ENCODE measurements around the gene ETS2. TPM values are rescaled to one million over a fixed set of nuclear protein-coding genes. Genes with fewer than 3 reads are reported as not detected.
"Not testable (repeated sequence)": the region's sequence is repeated elsewhere in the genome, so short reads cannot be mapped to it uniquely, and the experiment has no call there.

Gene ETS2
- total RNA-seq, 3 donors from 2014 or later (not counting 1 experiment from before 2014, with no cell fraction given) = 10.6 to 36.9 (median 18.5) TPM

DNA sequence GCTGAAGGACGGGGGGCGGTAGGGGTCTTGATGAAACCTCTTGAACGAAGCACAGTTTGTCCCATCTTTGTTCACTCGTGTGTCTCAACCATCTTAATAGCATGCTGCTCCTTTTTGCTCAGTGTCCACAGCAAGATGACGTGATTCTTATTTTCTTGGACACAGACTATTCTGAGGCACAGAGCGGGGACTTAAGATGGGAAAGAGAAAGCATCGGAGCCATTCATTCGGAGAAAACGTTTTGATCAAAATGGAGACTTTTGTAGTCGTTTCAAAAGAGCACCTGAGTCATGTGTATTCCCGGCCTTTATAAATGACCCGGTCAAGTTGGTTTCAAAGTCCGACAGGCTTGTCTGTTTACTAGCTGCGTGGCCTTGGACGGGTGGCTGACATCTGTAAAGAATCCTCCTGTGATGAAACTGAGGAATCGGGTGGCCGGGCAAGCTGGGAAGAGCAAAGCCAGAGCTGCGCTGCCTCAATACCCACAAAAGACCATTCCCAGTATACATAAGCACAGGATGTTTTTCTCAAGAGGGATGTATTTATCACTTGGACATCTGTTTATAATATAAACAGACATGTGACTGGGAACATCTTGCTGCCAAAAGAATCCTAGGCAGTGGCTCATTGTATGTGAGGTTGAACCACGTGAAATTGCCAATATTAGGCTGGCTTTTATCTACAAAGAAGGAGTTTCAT is 18.5 kb downstream of the ETS2 start:
- WGBS (ENCODE audit: insufficient coverage) = 87% methylated on average over 18 of the region's 19 CpGs

DNA sequence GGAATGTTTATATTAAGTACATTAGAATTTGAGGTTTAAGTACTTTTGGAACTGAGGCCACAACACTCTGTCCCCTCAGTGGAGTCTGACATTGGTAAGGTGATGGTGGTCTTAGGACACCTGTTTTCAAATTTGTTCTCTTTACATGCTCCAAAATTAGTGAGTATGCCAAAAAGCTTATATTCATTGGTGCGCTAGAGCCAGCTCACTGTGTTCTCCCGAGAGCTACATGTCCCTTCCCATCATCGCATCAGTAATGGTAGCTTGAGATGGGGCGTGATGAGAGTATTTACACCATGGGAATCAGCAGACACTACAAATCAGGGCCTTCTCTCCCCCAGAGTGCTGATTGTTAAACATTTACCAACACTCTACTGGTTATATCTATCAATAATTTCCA is 19.5 kb downstream of the ETS2 start:
- Histone ChIP-seq H3K27ac (ENCODE audit: low read length) (no peak overlapping the region), H3K4me3 (ENCODE audit: low read length) (no peak overlapping the region), H3K27me3 (ENCODE audit: control insufficient read depth, insufficient read depth, low read length) (no peaks in the 10 kb centered on the region), H3K4me1 (ENCODE audit: control insufficient read depth, insufficient read depth, low read length) (no peaks in the 10 kb centered on the region), H3K36me3 (ENCODE audit: control insufficient read depth, insufficient read depth, low read length) (peaks cover 29% of the 10 kb centered on the region), H3K9me3 (ENCODE audit: control insufficient read depth, insufficient read depth, low read length) (no peaks in the 10 kb centered on the region)
- intact Hi-C loops (cut with micrococcal nuclease) = no loop called here
- TF ChIP-seq, protein P1, sequence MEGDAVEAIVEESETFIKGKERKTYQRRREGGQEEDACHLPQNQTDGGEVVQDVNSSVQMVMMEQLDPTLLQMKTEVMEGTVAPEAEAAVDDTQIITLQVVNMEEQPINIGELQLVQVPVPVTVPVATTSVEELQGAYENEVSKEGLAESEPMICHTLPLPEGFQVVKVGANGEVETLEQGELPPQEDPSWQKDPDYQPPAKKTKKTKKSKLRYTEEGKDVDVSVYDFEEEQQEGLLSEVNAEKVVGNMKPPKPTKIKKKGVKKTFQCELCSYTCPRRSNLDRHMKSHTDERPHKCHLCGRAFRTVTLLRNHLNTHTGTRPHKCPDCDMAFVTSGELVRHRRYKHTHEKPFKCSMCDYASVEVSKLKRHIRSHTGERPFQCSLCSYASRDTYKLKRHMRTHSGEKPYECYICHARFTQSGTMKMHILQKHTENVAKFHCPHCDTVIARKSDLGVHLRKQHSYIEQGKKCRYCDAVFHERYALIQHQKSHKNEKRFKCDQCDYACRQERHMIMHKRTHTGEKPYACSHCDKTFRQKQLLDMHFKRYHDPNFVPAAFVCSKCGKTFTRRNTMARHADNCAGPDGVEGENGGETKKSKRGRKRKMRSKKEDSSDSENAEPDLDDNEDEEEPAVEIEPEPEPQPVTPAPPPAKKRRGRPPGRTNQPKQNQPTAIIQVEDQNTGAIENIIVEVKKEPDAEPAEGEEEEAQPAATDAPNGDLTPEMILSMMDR (IDR thresholded peaks at IDR 0.05) = no peak
- Mint-ChIP-seq H3K4me1 (no peaks in the 10 kb centered on the region), H3K27me3 (ENCODE audit: low read depth in 2 of 2) (no peaks in the 10 kb centered on the region), H3K27ac (no peak overlapping the region), H3K4me3 (no peak overlapping the region), H3K9me3 (no peaks in the 10 kb centered on the region), H3K36me3 (peaks cover 5% of the 10 kb centered on the region)
- no peak for DNase-seq
- ATAC-seq = no peak
- WGBS (ENCODE audit: insufficient coverage) = 97% methylated on average over 4 of the region's 4 CpGs

More for the DNA sequence above, 18.5 kb downstream of the ETS2 start:
- Histone ChIP-seq H3K4me3 (ENCODE audit: low read length) (no peak overlapping the region), H3K4me1 (ENCODE audit: control insufficient read depth, insufficient read depth, low read length) (no peaks in the 10 kb centered on the region), H3K36me3 (ENCODE audit: control insufficient read depth, insufficient read depth, low read length) (peaks cover 38% of the 10 kb centered on the region), H3K27ac (ENCODE audit: low read length) (no peak overlapping the region), H3K27me3 (ENCODE audit: control insufficient read depth, insufficient read depth, low read length) (no peaks in the 10 kb centered on the region), H3K9me3 (ENCODE audit: control insufficient read depth, insufficient read depth, low read length) (no peaks in the 10 kb centered on the region)
- Mint-ChIP-seq H3K36me3 (peaks cover 9% of the 10 kb centered on the region), H3K27ac (no peak overlapping the region), H3K27me3 (ENCODE audit: low read depth in 2 of 2) (no peaks in the 10 kb centered on the region), H3K4me1 (no peaks in the 10 kb centered on the region), H3K9me3 (no peaks in the 10 kb centered on the region), H3K4me3 (no peak overlapping the region)
- TF ChIP-seq, protein P1 (IDR thresholded peaks at IDR 0.05) = no peak
- no peak for DNase-seq
- intact Hi-C loops (cut with micrococcal nuclease) = no loop called here
- ATAC-seq = no peak

DNA sequence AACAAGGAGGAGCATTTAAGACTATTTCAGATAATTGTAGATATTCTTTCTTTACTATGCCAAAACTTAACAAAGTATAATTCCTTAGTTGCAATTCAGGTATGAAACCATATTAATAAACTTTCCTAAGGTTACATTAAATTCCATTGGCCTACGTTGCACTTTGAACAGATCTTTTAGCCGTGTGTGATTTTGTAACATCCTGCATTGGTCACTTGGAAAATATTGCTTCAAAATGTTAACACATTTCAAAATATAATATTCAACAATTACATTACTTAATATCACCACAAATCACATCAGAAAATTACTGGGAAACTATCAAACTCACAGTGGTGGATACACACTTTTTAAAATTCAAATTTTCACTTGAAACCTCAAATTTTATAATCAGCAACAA is 20.2 kb downstream of the ETS2 start:
- no peak overlapping the region for H3K27ac Mint-ChIP-seq
- H3K36me3 Mint-ChIP-seq = no peaks in the 10 kb centered on the region
- Histone ChIP-seq H3K36me3 (ENCODE audit: control insufficient read depth, insufficient read depth, low read length) (peaks cover 22% of the 10 kb centered on the region), H3K9me3 (ENCODE audit: control insufficient read depth, insufficient read depth, low read length) (no peaks in the 10 kb centered on the region), H3K27me3 (ENCODE audit: control insufficient read depth, insufficient read depth, low read length) (no peaks in the 10 kb centered on the region), H3K4me3 (ENCODE audit: low read length) (no peak overlapping the region), H3K4me1 (ENCODE audit: control insufficient read depth, insufficient read depth, low read length) (peaks cover 3% of the 10 kb centered on the region), H3K27ac (ENCODE audit: low read length) (no peak overlapping the region)
- peaks cover 4 to 5% of the 10 kb centered on the region in 2 donors for H3K4me1 Mint-ChIP-seq
- no peaks in the 10 kb centered on the region for H3K27me3 Mint-ChIP-seq (ENCODE audit: low read depth in 2 of 2)
- ATAC-seq = no peak
- no peak for DNase-seq
- no peak overlapping the region for H3K4me3 Mint-ChIP-seq
- WGBS (ENCODE audit: insufficient coverage) = 84% methylated on average over 2 of the region's 2 CpGs
- no peaks in the 10 kb centered on the region for H3K9me3 Mint-ChIP-seq
- intact Hi-C loops (cut with micrococcal nuclease) = no loop called here
- TF ChIP-seq, protein P1 (IDR thresholded peaks at IDR 0.05) = no peak

DNA sequence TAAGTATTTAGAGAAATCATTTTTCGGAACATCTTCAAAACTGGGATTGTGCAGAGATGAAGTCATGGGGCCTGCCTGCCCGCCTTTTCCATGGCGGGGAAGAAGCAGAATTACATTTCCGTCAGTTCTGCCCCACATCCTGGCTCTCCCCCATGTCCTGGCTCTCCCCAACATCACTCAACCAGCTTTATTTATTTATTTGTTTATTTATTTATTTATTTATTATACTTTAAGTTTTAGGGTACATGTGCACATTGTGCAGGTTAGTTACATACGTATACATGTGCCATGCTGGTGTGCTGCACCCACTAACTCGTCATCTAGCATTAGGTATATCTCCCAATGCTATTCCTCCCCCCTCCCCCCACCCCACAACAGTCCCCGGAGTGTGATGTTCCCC is 22.4 kb downstream of the ETS2 start:
- H3K27me3 Mint-ChIP-seq (ENCODE audit: low read depth in 2 of 2); H3K27ac ChIP-seq (ENCODE audit: low read length); DNase-seq; H3K36me3 Mint-ChIP-seq; H3K9me3 Mint-ChIP-seq; H3K36me3 ChIP-seq (ENCODE audit: control insufficient read depth, insufficient read depth, low read length); H3K27ac Mint-ChIP-seq; intact Hi-C loops (cut with micrococcal nuclease); H3K9me3 ChIP-seq (ENCODE audit: control insufficient read depth, insufficient read depth, low read length); H3K27me3 ChIP-seq (ENCODE audit: control insufficient read depth, insufficient read depth, low read length); H3K4me3 Mint-ChIP-seq; ATAC-seq; H3K4me3 ChIP-seq (ENCODE audit: low read length): not testable (repeated sequence)
- WGBS (ENCODE audit: insufficient coverage) = 100% methylated on average over 1 of the region's 7 CpGs
- H3K4me1 Mint-ChIP-seq = peaks cover 17% of the 10 kb centered on the region in 2 donors
- peaks cover 11% of the 10 kb centered on the region for H3K4me1 ChIP-seq (ENCODE audit: control insufficient read depth, insufficient read depth, low read length)
